GM12878 (cell line): ENCODE measurements around the gene PLXNA2. TPM values are rescaled to one million over a fixed set of nuclear protein-coding genes. Genes with fewer than 3 reads are reported as not detected.

ENCODE experiments used
- ATAC-seq: fragments of 200-7000 bp; cut with Tn5 transposase; 3 replicates; pipeline ENCODE4 v1.9.1; 2020; ENCODE audit warnings: mild to moderate bottlenecking, moderate library complexity
- BruUV-seq: library from RNA; stranded (reverse); fragments of 400-500 nt; replicated peaks from 2 replicates; lab custom pipeline; 2021; lab: Mats Ljungman, UMichigan
- CTCF ChIA-PET: fragments of 300-600 bp; sonication (Branson Sonifier 250); formaldehyde crosslinking; extraction: SDS; loops from one replicate; lab custom pipeline; 2021; ENCODE audit warnings: inconsistent platforms; lab: Yijun Ruan, JAX
- POLR2A ChIA-PET: fragments of 350-600 bp; formaldehyde crosslinking; extraction: SDS; loops from one replicate; lab custom pipeline; 2021; ENCODE audit warnings: inconsistent platforms; lab: Charles Lee
- RAD21 ChIA-PET: fragments of 300-600 bp; sonication (Branson Sonifier 250); formaldehyde crosslinking; loops from one replicate; lab custom pipeline; 2023; ENCODE audit warnings: antibody characterized with exemption; ENCODE audit not compliant: unreplicated experiment; lab: Charles Lee
- SMC1A ChIA-PET: fragments of 300-600 bp; sonication (Branson Sonifier 250); formaldehyde crosslinking; loops from one replicate; lab custom pipeline; 2023; ENCODE audit not compliant: unreplicated experiment, uncharacterized antibody; lab: Charles Lee
- DNase-seq: peaks from one replicate; pipeline ENCODE4 v3.0.0-alpha.2; 2011; ENCODE audit warnings: low read depth, low spot score
- FAIRE-seq: peaks from 3 replicates; lab custom pipeline; 2011; peaks lifted over from hg19 to GRCh38; lab: Jason Lieb, UNC
- H2AFZ ChIP-seq: 2 replicates; pipeline ENCODE4 v1.6.0; 2011; ENCODE audit warnings: low read depth, low read length, control low read depth; ENCODE audit not compliant: control insufficient read depth
- H3K27ac ChIP-seq: 2 replicates; pipeline ENCODE4 v1.5.1; 2011; ENCODE audit warnings: control low read depth; ENCODE audit not compliant: control insufficient read depth, insufficient read depth
- H3K27me3 ChIP-seq, 2 experiments: replicated peaks in 1 of 2; 2 replicates each; pipeline versions ENCODE4 v1.6.0 to v1.6.1; 2011; ENCODE audit warnings: low read length in 1 of 2; ENCODE audit not compliant: control insufficient read depth in 2 of 2, insufficient read depth in 2 of 2
- H3K36me3 ChIP-seq, 2 experiments: 2 replicates each; pipeline ENCODE4 v1.5.1; 2011; ENCODE audit warnings: low read length in 1 of 2; ENCODE audit not compliant: control insufficient read depth in 2 of 2, insufficient read depth in 2 of 2
- H3K4me1 ChIP-seq: 2 replicates; pipeline ENCODE4 v1.6.1; 2011; ENCODE audit warnings: mild to moderate bottlenecking, low read length, moderate library complexity, mixed read lengths; ENCODE audit not compliant: control insufficient read depth, insufficient read depth
- H3K4me2 ChIP-seq: 2 replicates; pipeline ENCODE4 v1.6.0; 2011; ENCODE audit warnings: control low read depth; ENCODE audit not compliant: control insufficient read depth, insufficient read depth
- H3K4me3 ChIP-seq: fragments of 200-600 bp; sonication (generic); 2 replicates; pipeline ENCODE4 v1.5.1; 2016
- H3K79me2 ChIP-seq: 2 replicates; pipeline ENCODE4 v1.6.0; 2011; ENCODE audit warnings: low read length; ENCODE audit not compliant: control insufficient read depth, insufficient read depth
- H3K9ac ChIP-seq: 2 replicates; pipeline ENCODE4 v1.8.0; 2011; ENCODE audit warnings: low read length, control low read depth, mixed read lengths; ENCODE audit not compliant: control insufficient read depth, insufficient read depth
- H3K9me3 ChIP-seq: replicated peaks from 3 replicates; pipeline ENCODE4 v1.5.1; 2011; ENCODE audit warnings: mild to moderate bottlenecking, low read length; ENCODE audit not compliant: control insufficient read depth, insufficient read depth
- H4K20me1 ChIP-seq: 2 replicates; pipeline ENCODE4 v1.6.0; 2011; ENCODE audit not compliant: control insufficient read depth, insufficient read depth
- ATF7 ChIP-seq: fragments of 450-650 bp; IDR thresholded peaks from 2 replicates; pipeline ENCODE4 v1.6.1; 2016; ENCODE audit warnings: low read depth, mild to moderate bottlenecking
- BRCA1 ChIP-seq: IDR thresholded peaks from 2 replicates; pipeline ENCODE4 v1.6.1; 2011; ENCODE audit warnings: low read depth, low read length, improper control_type of control experiment
- FOXK2 ChIP-seq: fragments of 450-650 bp; IDR thresholded peaks from 2 replicates; pipeline ENCODE4 v1.6.1; 2017; ENCODE audit warnings: mild to moderate bottlenecking, moderate library complexity
- IRF3 ChIP-seq: fragments of 450-650 bp; IDR thresholded peaks from 2 replicates; pipeline ENCODE4 v1.6.1; 2014; ENCODE audit warnings: mild to moderate bottlenecking
- NBN ChIP-seq: fragments of 450-650 bp; IDR thresholded peaks from 2 replicates; pipeline ENCODE4 v1.6.1; 2016
- NFYA ChIP-seq: IDR thresholded peaks from 2 replicates; pipeline ENCODE4 v1.6.1; 2011; ENCODE audit warnings: low read depth, mild to moderate bottlenecking, low read length, improper control_type of control experiment, borderline replicate concordance
- SREBF2 ChIP-seq: IDR thresholded peaks from 2 replicates; pipeline ENCODE4 v1.6.1; 2012; ENCODE audit warnings: mild to moderate bottlenecking, low read length
- SRF ChIP-seq, 2 experiments: IDR thresholded peaks; 2 replicates each; pipeline ENCODE4 v1.6.1; 2011; ENCODE audit warnings: low read depth in 2 of 2, low read length in 2 of 2, mild to moderate bottlenecking in 1 of 2, moderate library complexity in 1 of 2
- TAF1 ChIP-seq: IDR thresholded peaks from 2 replicates; pipeline ENCODE4 v1.6.1; 2011; ENCODE audit warnings: mild to moderate bottlenecking, low read depth, low read length, borderline replicate concordance
- TARDBP ChIP-seq: IDR thresholded peaks from 2 replicates; pipeline ENCODE4 v1.6.1; 2016; ENCODE audit warnings: borderline replicate concordance
- TBL1XR1 ChIP-seq: IDR thresholded peaks from 2 replicates; pipeline ENCODE4 v1.6.1; 2012; ENCODE audit warnings: low read depth, low read length, improper control_type of control experiment
- ZNF384 ChIP-seq: IDR thresholded peaks from 2 replicates; pipeline ENCODE4 v1.6.1; 2012; ENCODE audit warnings: low read depth, mild to moderate bottlenecking, low read length, improper control_type of control experiment, borderline replicate concordance
- ZNF687 ChIP-seq: fragments of 450-650 bp; IDR thresholded peaks from 2 replicates; pipeline ENCODE4 v1.6.1; 2017; ENCODE audit warnings: mild to moderate bottlenecking, moderate library complexity
- WGBS: methylation state at CpG from one replicate; pipeline ENCODE4 v1.1.6; 2016; ENCODE audit warnings: low lambda C conversion rate; ENCODE audit not compliant: insufficient replicate concordance, insufficient coverage; ENCODE audit errors: missing lambda C conversion rate; 5-methylcytosine and 5-hydroxymethylcytosine counted together
- in situ Hi-C: fragments of 300-500 bp; cut with MboI; formaldehyde crosslinking; loops from 9 replicates; pipeline ENCODE4 v1.14.3; 2018; ENCODE audit warnings: mixed read lengths
- intact Hi-C: fragments of 100-400 bp; cut with micrococcal nuclease; formaldehyde crosslinking; loops from one replicate; pipeline ENCODE4 v1.14.2; 2022; ENCODE audit not compliant: unreplicated experiment
- polyA plus RNA-seq, 11 experiments: library from polyadenylated mRNA; depleted of rRNA in 4 of 11; unstranded in 6 of 11; stranded (reverse) in 5 of 11; fragments of >200 nt; fragmentation: Nextera tagmentation in 4 of 11; fragmentation: Illumina TruSeq in 1 of 11; extraction: Ambion mirVana in 4 of 11; extraction: Trizol in 1 of 11; gene quantifications; 1 replicate in 1 of 11; 2 replicates in 10 of 11; pipeline versions ENCODE4 v1.2.1 to v1.2.3, GENCODE V29; 2011 to 2016; ENCODE audit warnings: inconsistent platforms in 2 of 11, missing spikeins in 2 of 11, low read depth in 1 of 11
- total RNA-seq, 4 experiments: library from RNA; depleted of rRNA in 3 of 4; stranded (reverse); fragments of >200 nt in 3 of 4; fragmentation: Illumina TruSeq in 1 of 4; extraction: Trizol in 1 of 4; gene quantifications; 2 replicates each; pipeline versions ENCODE4 v1.2.1 to v1.2.3, GENCODE V29; 2013 to 2021

PLXNA2 gene
- total and polyA plus RNA-seq, 10 of the 15 experiments (the other 5 are each of a cell fraction or from before 2014, with no cell fraction given), result under 0.01 to 0.08 (median 0.07) TPM; not detected in 4

- TF ChIP-seq ZNF384 (no peak), IRF3 (no peak)
These were observed 16.2 kb downstream of the PLXNA2 start (continued) for GRCh38 chr1:208228026-208228425.

- intact Hi-C loops (no loop called here), in situ Hi-C loops (no loop called here)
- Histone ChIP-seq H2AFZ (no peak overlapping the region), H3K36me3 (no peaks in the 10 kb centered on the region), H3K79me2 (no peaks in the 10 kb centered on the region), H3K9ac (no peak overlapping the region), H3K27me3 (peaks cover 6 to 18% of the 10 kb centered on the region in 2 experiments), H3K9me3 (no peaks in the 10 kb centered on the region), H3K4me2 (no peak overlapping the region), H4K20me1 (no peaks in the 10 kb centered on the region), H3K4me3 (no peak overlapping the region), H3K27ac (no peak overlapping the region), H3K4me1 (no peaks in the 10 kb centered on the region)
- ChIA-PET POLR2A (no interaction called here), SMC1A (no interaction called here), CTCF (interaction anchor here (1.6 kb wide), 1 partner anchor 18 kb away, joined by 4 read pairs; no protein-coding TSS in a partner anchor), RAD21 (no interaction called here)
- no peak for TF ChIP-seq TAF1
- no peak for TF ChIP-seq BRCA1
- no peak for TF ChIP-seq NBN
- no peak for TF ChIP-seq ZNF687
- no peak for TF ChIP-seq TARDBP
- no peak for TF ChIP-seq NFYA
- no peak for TF ChIP-seq FOXK2
- TF ChIP-seq ATF7, result no peak
- TF ChIP-seq SREBF2, result no peak
- no peak for TF ChIP-seq SRF (IDR thresholded peaks at IDR 0.05; ENCODE audit: low read depth in 2 of 2, low read length in 2 of 2)
- TF ChIP-seq TBL1XR1, result no peak
- WGBS, result 13% methylated on average over 4 of the region's 4 CpGs
- ATAC-seq, result no peak
- BruUV-seq, result no TSS peak
- FAIRE-seq, result no peak
- no peak for DNase-seq
These were observed 16.8 kb downstream of the PLXNA2 start for GRCh38 chr1:208227366-208227765.
